ENCODE data around the gene AFDN.

- TF ChIP-seq POLR2AphosphoS5 (IDR thresholded peaks at IDR 0.05) (no peak), POLR2A (IDR thresholded peaks at IDR 0.05) (no peak)
Observed at GRCh38 chr6:167944130-167944529, 117.4 kb downstream of the AFDN start.

Data from suprapubic skin (tissue), 4 donors.